ENCODE measurements around the gene TEX264. TPM values are rescaled to one million over a fixed set of nuclear protein-coding genes. Genes with fewer than 3 reads are reported as not detected.
A peak's percentile ranks its signal among the peaks of the same experiment; 100 is the strongest.

The TEX264 gene
- total and polyA plus RNA-seq, 2 experiments from 2014 or later = 10.0 to 13.3 TPM

- Histone ChIP-seq H3F3A (replicated peaks; ENCODE audit: low read depth) (peaks cover 6% of the 10 kb centered on the region; the same call in 1 of the 2 replicates), H4K20me1 (replicated peaks; ENCODE audit: insufficient read depth) (peaks cover 5% of the 10 kb centered on the region), H3K4me2 (no peak overlapping the region), H3K27ac (ENCODE audit: low read depth) (no peak overlapping the region), H2AFZ (no peak overlapping the region), H3K4me1 (ENCODE audit: insufficient read depth) (peaks cover 21% of the 10 kb centered on the region), H3K4me3 (no peak overlapping the region), H3K27me3 (ENCODE audit: insufficient read depth) (peaks cover 22% of the 10 kb centered on the region), H3K79me2 (replicated peaks; ENCODE audit: insufficient read depth) (no peaks in the 10 kb centered on the region), H3K36me3 (ENCODE audit: insufficient read depth) (no peaks in the 10 kb centered on the region), H3K9me2 (ENCODE audit: insufficient read depth) (no peaks in the 10 kb centered on the region)
- Mint-ChIP-seq H3K27me3 (ENCODE audit: insufficient read depth, low read depth, poor library complexity) (peaks cover 27% of the 10 kb centered on the region), H3K27ac (no peak overlapping the region), H3K9me3 (no peaks in the 10 kb centered on the region; the same call in 2 of the 3 replicates), H3K4me1 (peaks cover 39% of the 10 kb centered on the region), H3K4me3 (no peak overlapping the region; the same call in 2 of the 3 replicates), H3K36me3 (ENCODE audit: low read depth) (no peaks in the 10 kb centered on the region; the same call in 2 of the 3 replicates)
- no peak for ATAC-seq
- DNase-seq (ENCODE audit: low spot score) = no peak
- no peak for TF ChIP-seq POLR2AphosphoS5 (IDR thresholded peaks at IDR 0.05; ENCODE audit: low read depth)
These were observed 35.0 kb downstream of the TEX264 start for GRCh38 chr3:51706021-51706485.

DNA sequence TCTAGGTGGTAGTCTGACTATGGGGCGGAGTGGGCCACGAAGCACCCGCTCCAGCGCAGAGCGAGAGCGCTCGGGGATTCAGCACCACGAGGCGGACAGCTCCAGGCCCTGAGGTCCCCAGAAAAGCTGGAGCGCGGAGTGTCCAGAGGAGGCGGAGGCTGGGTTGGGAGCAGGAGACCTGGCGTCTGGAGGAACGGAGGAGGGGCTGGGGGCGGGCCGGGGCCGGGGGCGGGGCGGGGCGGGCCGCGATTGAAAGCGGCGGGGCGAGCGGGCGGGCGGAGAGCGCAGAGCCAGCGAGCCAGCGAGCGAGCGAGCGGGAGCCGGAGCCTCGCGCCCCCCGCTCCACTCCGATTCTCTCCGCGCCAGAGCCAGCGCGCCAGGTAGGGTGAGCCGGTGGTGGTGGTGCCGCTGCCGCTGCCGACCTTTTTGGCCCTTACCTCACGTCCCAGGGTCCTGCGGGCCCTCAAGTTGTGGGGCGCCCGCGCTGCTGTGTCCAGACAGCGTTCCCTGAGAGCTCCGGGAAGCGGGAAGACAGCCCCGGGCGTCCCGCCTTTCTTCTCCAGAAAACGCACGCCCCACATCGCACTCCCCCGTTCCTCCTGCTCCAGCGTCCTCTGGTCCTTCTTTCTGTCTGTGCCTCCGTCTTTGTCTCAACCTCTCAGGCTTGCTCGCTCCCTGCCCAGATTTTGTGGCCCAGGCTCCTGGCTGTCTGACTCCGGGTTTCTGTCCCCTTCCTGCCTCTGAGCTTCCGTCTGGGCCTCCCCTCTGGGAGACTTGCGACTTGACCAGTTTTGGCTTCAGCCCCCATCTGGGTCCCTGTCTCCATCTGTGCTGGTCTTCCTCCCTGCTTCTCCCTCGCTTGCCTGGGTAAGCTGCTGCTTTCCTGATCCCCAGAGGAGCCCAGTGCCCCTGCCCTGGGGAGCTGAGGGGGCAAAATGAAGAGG lies 36.0 kb downstream of the TEX264 start, which contains the start of gene GRM2:
TSS of gene GRM2 (plus strand) at position 281 of the 944 bp plus-strand sequence. CDS start 1,916 bp downstream, outside the sequence.
- peaks cover 5% of the 10 kb centered on the region for H4K20me1 ChIP-seq (replicated peaks; ENCODE audit: insufficient read depth)
- no peak within 1 kb of the TSS for H3K27ac ChIP-seq (ENCODE audit: low read depth)
- DNase-seq (ENCODE audit: low spot score) (peak; percentile 98), ATAC-seq (peak; percentile 63)
- H2AFZ ChIP-seq = peak within 1 kb of the TSS; percentile 99
- H3K36me3 ChIP-seq (ENCODE audit: insufficient read depth) = no peaks in the 10 kb centered on the region
- Mint-ChIP-seq H3K27ac (no peak within 1 kb of the TSS), H3K27me3 (ENCODE audit: insufficient read depth, low read depth, poor library complexity) (peaks cover 27% of the 10 kb centered on the region), H3K36me3 (ENCODE audit: low read depth) (no peaks in the 10 kb centered on the region; the same call in 2 of the 3 replicates), H3K4me3 (peak within 1 kb of the TSS; percentile 85), H3K9me3 (no peaks in the 10 kb centered on the region; the same call in 2 of the 3 replicates), H3K4me1 (peaks cover 39% of the 10 kb centered on the region)
- no peaks in the 10 kb centered on the region for H3K9me2 ChIP-seq (ENCODE audit: insufficient read depth)
- peak within 1 kb of the TSS; percentile 99 for H3K4me2 ChIP-seq
- peaks cover 21% of the 10 kb centered on the region for H3K4me1 ChIP-seq (ENCODE audit: insufficient read depth)
- H3K4me3 ChIP-seq = peak within 1 kb of the TSS; percentile 81
- H3K79me2 ChIP-seq (replicated peaks; ENCODE audit: insufficient read depth) = no peaks in the 10 kb centered on the region
- H3F3A ChIP-seq (replicated peaks; ENCODE audit: low read depth) = peaks cover 6% of the 10 kb centered on the region; the same call in 1 of the 2 replicates
- H3K27me3 ChIP-seq (ENCODE audit: insufficient read depth) = peaks cover 22% of the 10 kb centered on the region
- TF ChIP-seq REST (IDR thresholded peaks at IDR 0.05; ENCODE audit: unreplicated experiment) = peak; percentile 86
- peak; percentile 70 for TF ChIP-seq POLR2AphosphoS5 (IDR thresholded peaks at IDR 0.05; ENCODE audit: low read depth)
- TF ChIP-seq NANOG (IDR thresholded peaks at IDR 0.05; ENCODE audit: borderline replicate concordance) = no peak
- TF ChIP-seq EZH2 (IDR thresholded peaks at IDR 0.05; ENCODE audit: low read depth, unreplicated experiment) = peak; percentile 46
- TF ChIP-seq CREB1 (CRISPR knock-in tag; IDR thresholded peaks at IDR 0.05; ENCODE audit: low read depth) = peak; percentile 65; the same call in 1 of the 2 replicates

All from GM23338 (cell line).